ENCODE data around the gene THBS1. TPM values are rescaled to one million over a fixed set of nuclear protein-coding genes. Genes with fewer than 3 reads are reported as not detected.
A peak's percentile ranks its signal among the peaks of the same experiment; 100 is the strongest.

THBS1 gene
- total RNA-seq, 1 donor from 2014 or later: 513 TPM

DNA sequence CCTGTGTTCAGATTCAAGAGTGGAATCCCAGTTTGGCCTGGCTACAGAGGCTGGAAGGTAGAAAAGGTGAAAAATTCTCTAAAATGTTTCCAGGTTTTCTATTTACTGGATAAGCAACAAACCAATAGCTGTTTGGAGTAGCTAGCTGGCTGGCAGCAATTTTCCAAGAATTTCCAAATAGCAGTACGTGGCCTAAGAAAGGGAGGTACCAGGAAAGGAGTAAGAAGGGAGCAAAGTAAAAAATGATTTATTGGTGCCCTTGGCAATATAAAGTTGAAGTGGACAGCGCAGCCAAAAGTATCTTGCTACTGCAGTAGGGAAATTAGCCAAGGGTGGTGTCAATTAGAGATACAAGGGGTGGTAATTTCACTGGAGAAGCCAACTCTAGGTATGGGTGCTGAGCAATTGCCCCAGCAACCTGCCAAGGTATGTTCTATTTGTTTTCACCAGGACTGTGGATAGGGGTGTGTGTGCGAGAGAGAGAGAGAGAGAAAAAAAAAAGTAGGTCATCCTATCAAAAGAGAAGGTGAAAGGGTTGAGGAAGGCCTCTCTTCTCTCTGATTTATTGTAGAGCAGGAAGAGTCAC, 40.8 kb upstream of the THBS1 start:
- Histone ChIP-seq H3K36me3 (no peaks in the 10 kb centered on the region), H3K4me3 (no peak overlapping the region), H3K4me1 (peaks cover 8% of the 10 kb centered on the region), H3K9me3 (peaks cover 4% of the 10 kb centered on the region), H3K27ac (no peak overlapping the region), H3K27me3 (no peaks in the 10 kb centered on the region)
- TF ChIP-seq POLR2AphosphoS5 (IDR thresholded peaks at IDR 0.05; ENCODE audit: insufficient read depth in 1 of 2, low read depth in 1 of 2): no peak
- TF ChIP-seq, protein P1, sequence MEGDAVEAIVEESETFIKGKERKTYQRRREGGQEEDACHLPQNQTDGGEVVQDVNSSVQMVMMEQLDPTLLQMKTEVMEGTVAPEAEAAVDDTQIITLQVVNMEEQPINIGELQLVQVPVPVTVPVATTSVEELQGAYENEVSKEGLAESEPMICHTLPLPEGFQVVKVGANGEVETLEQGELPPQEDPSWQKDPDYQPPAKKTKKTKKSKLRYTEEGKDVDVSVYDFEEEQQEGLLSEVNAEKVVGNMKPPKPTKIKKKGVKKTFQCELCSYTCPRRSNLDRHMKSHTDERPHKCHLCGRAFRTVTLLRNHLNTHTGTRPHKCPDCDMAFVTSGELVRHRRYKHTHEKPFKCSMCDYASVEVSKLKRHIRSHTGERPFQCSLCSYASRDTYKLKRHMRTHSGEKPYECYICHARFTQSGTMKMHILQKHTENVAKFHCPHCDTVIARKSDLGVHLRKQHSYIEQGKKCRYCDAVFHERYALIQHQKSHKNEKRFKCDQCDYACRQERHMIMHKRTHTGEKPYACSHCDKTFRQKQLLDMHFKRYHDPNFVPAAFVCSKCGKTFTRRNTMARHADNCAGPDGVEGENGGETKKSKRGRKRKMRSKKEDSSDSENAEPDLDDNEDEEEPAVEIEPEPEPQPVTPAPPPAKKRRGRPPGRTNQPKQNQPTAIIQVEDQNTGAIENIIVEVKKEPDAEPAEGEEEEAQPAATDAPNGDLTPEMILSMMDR (IDR thresholded peaks at IDR 0.05): no peak
- TF ChIP-seq POLR2A (IDR thresholded peaks at IDR 0.05): no peak
- peak; percentile 16 to 52 for DNase-seq (ENCODE audit: extremely low spot score in 2 of 2)
- intact Hi-C loops (cut with DNase I): no loop called here

DNA sequence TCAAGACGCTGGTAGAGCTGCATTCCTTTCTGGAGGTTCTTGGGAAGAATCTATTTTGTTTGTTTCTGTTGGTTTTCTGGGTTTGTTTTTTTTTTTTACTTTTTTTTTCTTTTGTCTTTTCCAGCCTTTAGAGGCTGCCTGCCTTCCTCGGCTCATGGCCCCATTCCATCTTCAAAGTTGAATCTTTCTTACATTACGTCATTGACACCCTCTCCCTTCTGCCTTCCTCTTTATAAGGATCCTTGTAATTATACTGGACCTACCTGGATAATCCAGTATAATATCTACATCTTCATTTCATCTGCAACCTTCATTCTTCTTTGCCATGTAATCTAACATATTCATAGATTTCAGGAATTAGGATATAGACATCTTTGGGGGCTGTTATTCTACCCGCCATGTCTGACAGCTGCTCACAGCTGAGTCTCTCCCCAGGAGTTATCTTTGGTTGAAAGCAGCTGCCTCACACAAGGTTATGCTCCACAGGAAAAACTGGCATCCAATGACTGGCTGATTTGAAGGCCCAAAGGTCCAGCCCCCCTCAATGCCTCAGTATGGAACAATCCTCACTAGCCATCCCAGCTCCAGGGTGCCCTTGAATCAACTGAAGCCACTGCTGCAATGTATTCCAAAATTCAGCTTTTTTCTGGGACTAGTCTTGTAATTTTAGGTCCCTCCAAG, 38.4 kb upstream of the THBS1 start:
- Histone ChIP-seq H3K4me1 (peaks cover 8% of the 10 kb centered on the region), H3K9me3 (peaks cover 4% of the 10 kb centered on the region), H3K36me3 (no peaks in the 10 kb centered on the region), H3K4me3 (no peak overlapping the region), H3K27ac (no peak overlapping the region), H3K27me3 (no peaks in the 10 kb centered on the region)
- TF ChIP-seq POLR2AphosphoS5 (IDR thresholded peaks at IDR 0.05; ENCODE audit: insufficient read depth in 1 of 2, low read depth in 1 of 2) (no peak), POLR2A (IDR thresholded peaks at IDR 0.05) (no peak)
- TF ChIP-seq, protein P1 (IDR thresholded peaks at IDR 0.05): no peak
- intact Hi-C loops (cut with DNase I): no loop called here
- peak; percentile 40 to 49 for DNase-seq (ENCODE audit: extremely low spot score in 2 of 2)

DNA sequence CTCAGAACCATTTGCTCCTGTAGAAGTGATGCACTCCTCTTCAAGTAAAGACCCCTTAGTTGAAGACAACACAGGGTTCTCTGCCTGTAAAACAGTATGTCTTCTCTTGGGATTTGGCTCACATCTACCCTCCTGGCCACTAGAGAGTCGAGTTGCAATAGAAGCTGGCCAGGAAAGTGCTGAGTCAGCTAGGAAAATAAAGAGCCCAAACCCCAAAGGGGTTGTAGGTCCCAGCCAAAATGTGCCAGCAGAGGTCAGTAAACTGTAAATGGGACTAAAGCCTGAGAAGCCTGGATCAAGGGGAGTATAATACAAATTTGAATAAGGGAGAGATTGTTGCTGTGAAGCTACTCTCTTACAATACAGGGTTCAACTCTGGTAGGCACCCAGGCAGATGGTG, 37.2 kb upstream of the THBS1 start:
- Histone ChIP-seq H3K4me3 (no peak overlapping the region), H3K27me3 (no peaks in the 10 kb centered on the region), H3K9me3 (peaks cover 4% of the 10 kb centered on the region), H3K36me3 (no peaks in the 10 kb centered on the region), H3K27ac (no peak overlapping the region), H3K4me1 (peaks cover 8% of the 10 kb centered on the region)
- peak; percentile 20 to 22 for DNase-seq (ENCODE audit: extremely low spot score in 2 of 2)
- TF ChIP-seq, protein P1 (IDR thresholded peaks at IDR 0.05): no peak
- TF ChIP-seq POLR2AphosphoS5 (IDR thresholded peaks at IDR 0.05; ENCODE audit: insufficient read depth in 1 of 2, low read depth in 1 of 2) (no peak), POLR2A (IDR thresholded peaks at IDR 0.05) (no peak)
- intact Hi-C loops (cut with DNase I): no loop called here

DNA sequence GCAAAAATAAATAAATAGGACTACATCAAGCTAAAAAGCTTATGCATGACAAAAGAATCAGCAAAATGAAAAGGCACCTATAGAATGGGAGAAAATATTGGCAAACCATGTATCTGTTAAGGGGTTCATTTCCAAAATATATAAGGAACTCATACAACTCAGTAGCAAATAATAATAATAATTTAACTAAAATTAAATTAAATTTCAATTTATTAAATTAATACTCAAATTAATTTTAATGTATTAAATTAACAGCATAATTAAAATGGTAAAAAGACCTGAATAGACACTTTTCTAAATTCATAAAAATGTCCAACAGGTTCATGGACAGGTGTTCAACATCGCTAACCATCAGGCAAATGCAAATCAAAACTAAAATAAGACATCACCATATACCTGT, 34.0 kb upstream of the THBS1 start:
- DNase-seq (ENCODE audit: extremely low spot score in 2 of 2): no peak
- Histone ChIP-seq H3K9me3 (peaks cover 4% of the 10 kb centered on the region), H3K27me3 (no peaks in the 10 kb centered on the region), H3K27ac (no peak overlapping the region), H3K4me1 (no peaks in the 10 kb centered on the region), H3K36me3 (no peaks in the 10 kb centered on the region), H3K4me3 (no peak overlapping the region)
- no peak for TF ChIP-seq POLR2A (IDR thresholded peaks at IDR 0.05)
- TF ChIP-seq, protein P1 (IDR thresholded peaks at IDR 0.05): no peak
- TF ChIP-seq POLR2AphosphoS5 (IDR thresholded peaks at IDR 0.05; ENCODE audit: insufficient read depth in 1 of 2, low read depth in 1 of 2): no peak
- intact Hi-C loops (cut with DNase I): no loop called here

DNA sequence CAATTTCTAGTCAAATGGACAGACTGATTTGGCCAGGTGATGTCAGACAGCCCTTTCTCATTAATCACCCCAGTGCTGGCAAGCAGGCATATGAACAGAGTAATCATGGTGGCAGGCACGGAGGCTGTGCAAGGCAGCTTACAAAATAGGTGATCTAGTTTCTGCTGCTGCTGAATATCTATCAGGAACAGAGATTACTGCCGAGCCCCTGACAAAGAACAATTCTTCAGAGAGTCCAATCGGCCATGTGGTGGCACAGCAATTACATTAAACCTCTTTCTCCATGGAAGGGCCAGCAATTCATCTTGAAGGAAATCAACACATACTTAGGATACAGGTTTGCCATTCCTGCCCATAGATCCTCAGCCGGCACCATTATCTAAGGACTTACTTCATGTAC, 32.3 kb upstream of the THBS1 start:
- peak in 1 of 2 donors; percentile 37 for DNase-seq (ENCODE audit: extremely low spot score in 2 of 2)
- peaks cover 5% of the 10 kb centered on the region for H3K4me1 ChIP-seq
- H3K27ac ChIP-seq: no peak overlapping the region
- no peaks in the 10 kb centered on the region for H3K36me3 ChIP-seq
- TF ChIP-seq, protein P1 (IDR thresholded peaks at IDR 0.05): no peak
- no peak for TF ChIP-seq POLR2AphosphoS5 (IDR thresholded peaks at IDR 0.05; ENCODE audit: insufficient read depth in 1 of 2, low read depth in 1 of 2)
- TF ChIP-seq POLR2A (IDR thresholded peaks at IDR 0.05): no peak
- peaks cover 4% of the 10 kb centered on the region for H3K9me3 ChIP-seq
- no peaks in the 10 kb centered on the region for H3K27me3 ChIP-seq
- intact Hi-C loops (cut with DNase I): no loop called here
- no peak overlapping the region for H3K4me3 ChIP-seq

Measured in vagina (tissue), 2 donors.